ENCODE measurements around the gene PXT1. TPM values are rescaled to one million over a fixed set of nuclear protein-coding genes. Genes with fewer than 3 reads are reported as not detected.

The PXT1 gene
- not detected for total RNA-seq
- polyA plus RNA-seq = not detected
- long read RNA-seq, donor 1 = 0 reads
- long read RNA-seq, donor 2 = 0 reads
- long read RNA-seq, donor 3 = 0 reads
- long read RNA-seq, donor 4 = 0 reads
- long read RNA-seq, donor 5 = 0 reads
- long read RNA-seq, donor 6 = 0 reads
- long read RNA-seq, donor 7 = 0 reads
- long read RNA-seq, donor 8 = 0 reads
- long read RNA-seq, donor 9 = 0 reads
- long read RNA-seq, donor 10 = 0 reads

- intact Hi-C loops (cut with DNase I; ENCODE audit: low total_unique reads) = no loop called here
- WGBS, 5 donors = 0 to 1% (median 0%) methylated on average over 42 to 91 of the region's 91 CpGs
- H3K4me3 ChIP-seq = peak within 1 kb of the TSS; percentile 77 to 94 (median 86)
Measured at GRCh38 chr6:36442671-36443470, at the start of gene PXT1, which contains the start of gene KCTD20. TSS of gene PXT1 (minus strand) at chr6:36442854. CDS start at chr6:36426082, 16,772 bp downstream. TSS of gene KCTD20 (plus strand) at chr6:36443000. CDS start at chr6:36470098, 27,098 bp downstream.

DNA sequence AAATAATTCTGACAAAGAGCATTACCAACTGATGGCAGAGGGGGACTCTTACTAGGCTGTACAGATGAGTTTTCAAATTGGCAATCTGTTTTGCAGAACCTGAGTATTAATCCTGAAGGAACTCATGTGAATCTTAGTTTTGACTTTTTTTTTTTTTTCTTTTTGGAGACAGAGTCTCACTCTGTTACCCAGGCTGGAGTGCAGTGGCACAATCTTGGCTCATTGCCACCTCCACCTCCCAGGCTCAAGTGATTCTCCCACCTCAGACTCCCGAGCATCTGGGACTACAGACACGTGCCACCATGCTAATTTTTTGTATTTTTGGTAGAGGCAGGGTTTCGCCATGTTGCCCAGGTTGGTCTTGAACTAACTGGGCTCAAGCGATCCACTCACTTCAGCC, 49.4 kb upstream of the PXT1 start:
- Histone ChIP-seq H3K27me3 (no peaks in the 10 kb centered on the region), H3K9me3 (no peaks in the 10 kb centered on the region), H3K4me3 (no peak overlapping the region), H3K36me3 (peaks cover 27 to 76% (median 73%) of the 10 kb centered on the region in 4 donors), H3K4me1 (peaks cover 0 to 21% (median 3%) of the 10 kb centered on the region in 4 donors), H3K27ac (no peak overlapping the region)
- TF ChIP-seq EP300 (IDR thresholded peaks at IDR 0.05) (no peak), POLR2A (IDR thresholded peaks at IDR 0.05) (no peak), CTCF (IDR thresholded peaks at IDR 0.05) (no peak), POLR2AphosphoS5 (IDR thresholded peaks at IDR 0.05) (no peak)
- intact Hi-C loops (cut with DNase I; ENCODE audit: low total_unique reads) = no loop called here
- DNase-seq = no peak
- 84 to 93% (median 87%) methylated on average over 4 of the region's 4 CpGs for WGBS, 5 donors

More at GRCh38 chr6:36442671-36443470, at the start of gene PXT1, which contains the start of gene KCTD20:
- H3K36me3 ChIP-seq = no peaks in the 10 kb centered on the region
- DNase-seq = peak; percentile 90 to 97
- peak within 1 kb of the TSS; percentile 95 to 99 (median 98) for H3K27ac ChIP-seq
- no peaks in the 10 kb centered on the region for H3K9me3 ChIP-seq
- TF ChIP-seq POLR2A (IDR thresholded peaks at IDR 0.05) = peak in 1 of 4 donors; percentile 6
- TF ChIP-seq EP300 (IDR thresholded peaks at IDR 0.05) = no peak
- no peak for TF ChIP-seq CTCF (IDR thresholded peaks at IDR 0.05)
- TF ChIP-seq POLR2AphosphoS5 (IDR thresholded peaks at IDR 0.05) = peak; percentile 85 to 93 (median 90)
- peaks cover 25 to 59% (median 42%) of the 10 kb centered on the region in 4 donors for H3K4me1 ChIP-seq
- no peaks in the 10 kb centered on the region for H3K27me3 ChIP-seq

DNA sequence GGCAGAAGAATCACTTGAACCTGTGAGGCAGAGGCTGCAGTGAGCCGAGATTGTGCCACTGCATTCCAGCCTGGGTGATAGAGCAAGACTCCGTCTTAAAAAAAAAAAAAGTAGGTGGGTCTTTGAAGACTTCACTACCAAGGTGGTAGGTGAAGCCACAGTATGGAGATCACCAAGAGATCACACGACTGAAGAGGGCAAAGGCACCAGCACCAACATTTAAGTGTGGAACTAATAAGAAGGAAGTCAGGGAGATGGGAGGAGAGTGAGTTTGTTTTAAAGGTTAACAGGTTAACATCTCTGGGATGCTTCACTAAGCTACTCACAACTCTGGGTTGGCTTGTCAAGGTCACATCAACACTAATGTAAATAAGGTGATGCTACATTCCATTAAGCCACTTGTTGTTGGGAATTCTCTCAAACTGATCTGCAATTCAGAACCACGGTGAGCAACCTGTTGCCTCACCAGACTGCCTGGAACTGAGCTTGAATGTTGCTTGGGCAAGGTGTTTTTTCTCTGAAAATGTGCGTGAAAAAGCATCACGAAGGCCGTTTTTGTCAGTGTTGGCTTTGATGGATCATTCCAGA, 48.8 kb upstream of the PXT1 start:
- WGBS, 5 donors = 86 to 95% (median 92%) methylated on average over 7 of the region's 7 CpGs
- no peak for DNase-seq

More for the DNA sequence above, 48.8 kb upstream of the PXT1 start:
- TF ChIP-seq POLR2AphosphoS5 (IDR thresholded peaks at IDR 0.05) (no peak), CTCF (IDR thresholded peaks at IDR 0.05) (no peak), POLR2A (IDR thresholded peaks at IDR 0.05) (no peak), EP300 (IDR thresholded peaks at IDR 0.05) (no peak)
- intact Hi-C loops (cut with DNase I; ENCODE audit: low total_unique reads) = no loop called here
- no peak overlapping the region for H3K27ac ChIP-seq
- H3K36me3 ChIP-seq = peaks cover 28 to 76% (median 73%) of the 10 kb centered on the region in 4 donors
- no peaks in the 10 kb centered on the region for H3K27me3 ChIP-seq
- peaks cover 0 to 21% (median 3%) of the 10 kb centered on the region in 4 donors for H3K4me1 ChIP-seq
- no peaks in the 10 kb centered on the region for H3K9me3 ChIP-seq
- H3K4me3 ChIP-seq = no peak overlapping the region
